GM21381 (cell line): ENCODE measurements around the gene CIRBP.
"Not testable (repeated sequence)": the region's sequence is repeated elsewhere in the genome, so short reads cannot be mapped to it uniquely, and the experiment has no call there.

Experiments
- ATAC-seq: cut with Tn5 transposase; IDR thresholded peaks from one replicate; pipeline ENCODE4 v1.9.1; 2021; ENCODE audit warnings: mild to moderate bottlenecking, moderate library complexity; ENCODE audit not compliant: unreplicated experiment

The CIRBP gene

GRCh38 chr19:1243768-1244692 is 25.1 kb upstream of the CIRBP start:
- no peak for ATAC-seq

- ATAC-seq = no peak
Measured at GRCh38 chr19:1244693-1245451, 24.3 kb upstream of the CIRBP start.

- no peak for ATAC-seq
Measured at GRCh38 chr19:1245494-1246264, 23.5 kb upstream of the CIRBP start.

GRCh38 chr19:1246265-1247087 is 22.7 kb upstream of the CIRBP start:
- ATAC-seq = not testable (repeated sequence)

- ATAC-seq = no peak
Measured at GRCh38 chr19:1247748-1248138, 21.4 kb upstream of the CIRBP start.

GRCh38 chr19:1248139-1248785 is 20.9 kb upstream of the CIRBP start, which contains the start of gene MIDN:
TSS of gene MIDN (plus strand) at chr19:1248583. CDS start at chr19:1250297, 1,714 bp downstream.
- peak; percentile 16 for ATAC-seq

GRCh38 chr19:1248786-1249297 is 20.3 kb upstream of the CIRBP start:
- peak; percentile 23 for ATAC-seq

- ATAC-seq = peak; percentile 47
Measured at GRCh38 chr19:1249298-1249989, 19.7 kb upstream of the CIRBP start.

GRCh38 chr19:1249990-1250436 is 19.1 kb upstream of the CIRBP start:
- ATAC-seq = no peak

GRCh38 chr19:1250437-1251260 is 18.5 kb upstream of the CIRBP start:
- ATAC-seq = no peak

GRCh38 chr19:1251330-1252220 is 17.6 kb upstream of the CIRBP start:
- ATAC-seq = no peak

- no peak for ATAC-seq
Measured at GRCh38 chr19:1252221-1252820, 16.8 kb upstream of the CIRBP start.

GRCh38 chr19:1252821-1253513 is 16.2 kb upstream of the CIRBP start:
- no peak for ATAC-seq

GRCh38 chr19:1253514-1254080 is 15.5 kb upstream of the CIRBP start:
- no peak for ATAC-seq

GRCh38 chr19:1254081-1254527 is 15.0 kb upstream of the CIRBP start:
- no peak for ATAC-seq
